ENCODE data around the gene RASSF4.
A peak's percentile ranks its signal among the peaks of the same experiment; 100 is the strongest.

RASSF4 gene

GRCh38 chr10:44928462-44928861, 31.1 kb upstream of the RASSF4 start:
- DNase-seq (ENCODE audit: low spot score): no peak

- no peak for DNase-seq (ENCODE audit: low spot score)
Measured at GRCh38 chr10:44929356-44930255, 30.0 kb upstream of the RASSF4 start.

- DNase-seq (ENCODE audit: low spot score): no peak
Measured at GRCh38 chr10:44930904-44931620, 28.5 kb upstream of the RASSF4 start.

- no peak for DNase-seq (ENCODE audit: low spot score)
Measured at GRCh38 chr10:44931621-44932516, 27.7 kb upstream of the RASSF4 start.

GRCh38 chr10:44932517-44933450, 26.8 kb upstream of the RASSF4 start:
- peak; percentile 85 for DNase-seq (ENCODE audit: low spot score)

- DNase-seq (ENCODE audit: low spot score): peak; percentile 45
Measured at GRCh38 chr10:44933451-44934321, 25.9 kb upstream of the RASSF4 start.

- peak; percentile 72 for DNase-seq (ENCODE audit: low spot score)
Measured at GRCh38 chr10:44934416-44935200, 25.0 kb upstream of the RASSF4 start.

- peak; percentile 98 for DNase-seq (ENCODE audit: low spot score)
Measured at GRCh38 chr10:44935201-44935965, 24.2 kb upstream of the RASSF4 start.

GRCh38 chr10:44935966-44936295, 23.7 kb upstream of the RASSF4 start:
- DNase-seq (ENCODE audit: low spot score): no peak

GRCh38 chr10:44936314-44936975, 23.2 kb upstream of the RASSF4 start:
- no peak for DNase-seq (ENCODE audit: low spot score)

GRCh38 chr10:44937196-44938005, 22.2 kb upstream of the RASSF4 start:
- peak; percentile 62 for DNase-seq (ENCODE audit: low spot score)

- no peak for DNase-seq (ENCODE audit: low spot score)
Measured at GRCh38 chr10:44938956-44939355, 20.6 kb upstream of the RASSF4 start.

GRCh38 chr10:44939691-44940401, 19.8 kb upstream of the RASSF4 start:
- DNase-seq (ENCODE audit: low spot score): peak; percentile 53

GRCh38 chr10:44944354-44944753, 15.2 kb upstream of the RASSF4 start:
- no peak for DNase-seq (ENCODE audit: low spot score)

- peak; percentile 82 for DNase-seq (ENCODE audit: low spot score)
Measured at GRCh38 chr10:44946205-44946604, 13.4 kb upstream of the RASSF4 start.

GRCh38 chr10:44947371-44948152, 12.0 kb upstream of the RASSF4 start:
- DNase-seq (ENCODE audit: low spot score): peak; percentile 96
